Mucosa of gallbladder (tissue), 1 donor: ENCODE measurements around the gene FUT7. TPM values are rescaled to one million over a fixed set of nuclear protein-coding genes. Genes with fewer than 3 reads are reported as not detected.

ENCODE experiments used
- DNase-seq: peaks from one replicate; pipeline ENCODE4 v3.0.0-alpha.2; 2020; ENCODE audit warnings: low spot score
- total RNA-seq: library from RNA; stranded (reverse); gene quantifications from one replicate; pipeline ENCODE4 v1.2.1, GENCODE V29; 2021
- donor health status: DM: no; HTN: no; CAD: no.

The FUT7 gene
- total RNA-seq, 1 donor from 2014 or later = 0.26 TPM

- DNase-seq = no peak
These were observed 12.9 kb downstream of the FUT7 start for GRCh38 chr9:137018761-137019559.

- DNase-seq = no peak
These were observed 13.9 kb downstream of the FUT7 start for GRCh38 chr9:137017791-137018497.

GRCh38 chr9:137017071-137017470 lies 14.8 kb downstream of the FUT7 start:
- no peak for DNase-seq

GRCh38 chr9:137016436-137016835 lies 15.5 kb downstream of the FUT7 start:
- no peak for DNase-seq

- no peak for DNase-seq
These were observed 15.9 kb downstream of the FUT7 start for GRCh38 chr9:137015976-137016375.

GRCh38 chr9:137015540-137015930 lies 16.4 kb downstream of the FUT7 start:
- DNase-seq = no peak

GRCh38 chr9:137014776-137015539 lies 16.9 kb downstream of the FUT7 start:
- DNase-seq = no peak

GRCh38 chr9:137014166-137014565 lies 17.7 kb downstream of the FUT7 start:
- DNase-seq = no peak

- DNase-seq = no peak
These were observed 18.3 kb downstream of the FUT7 start for GRCh38 chr9:137013571-137013940.

GRCh38 chr9:137012694-137013570 lies 19.0 kb downstream of the FUT7 start:
- DNase-seq = no peak

GRCh38 chr9:137011907-137012675 lies 19.8 kb downstream of the FUT7 start:
- DNase-seq = no peak

- no peak for DNase-seq
These were observed 20.7 kb downstream of the FUT7 start for GRCh38 chr9:137011156-137011555.

GRCh38 chr9:137009938-137010732 lies 21.8 kb downstream of the FUT7 start:
- no peak for DNase-seq

GRCh38 chr9:137009217-137009616 lies 22.7 kb downstream of the FUT7 start:
- no peak for DNase-seq

GRCh38 chr9:137008312-137008711 lies 23.6 kb downstream of the FUT7 start:
- no peak for DNase-seq

GRCh38 chr9:137007816-137008270 lies 24.0 kb downstream of the FUT7 start:
- DNase-seq = no peak

GRCh38 chr9:137007108-137007815 lies 24.6 kb downstream of the FUT7 start:
- DNase-seq = no peak

- DNase-seq = no peak
These were observed 25.5 kb downstream of the FUT7 start for GRCh38 chr9:137006116-137007003.
